Measurements from ENCODE around the gene CFLAR. TPM values are rescaled to one million over a fixed set of nuclear protein-coding genes. Genes with fewer than 3 reads are reported as not detected.

CFLAR gene
- total and polyA plus RNA-seq, 2 of the 13 experiments (the other 11 are each of a cell fraction or from before 2014, with no cell fraction given), result 43.8 to 92.1 TPM

GRCh38 chr2:201157694-201158093 lies 41.7 kb downstream of the CFLAR start (continued):
- TF ChIP-seq ZNF790 (CRISPR knock-in tag; IDR thresholded peaks at IDR 0.05; ENCODE audit: borderline replicate concordance), result no peak
- no peak for TF ChIP-seq ZNF10 (CRISPR knock-in tag; IDR thresholded peaks at IDR 0.05; ENCODE audit: borderline replicate concordance, low read depth)
- TF ChIP-seq, protein P1, sequence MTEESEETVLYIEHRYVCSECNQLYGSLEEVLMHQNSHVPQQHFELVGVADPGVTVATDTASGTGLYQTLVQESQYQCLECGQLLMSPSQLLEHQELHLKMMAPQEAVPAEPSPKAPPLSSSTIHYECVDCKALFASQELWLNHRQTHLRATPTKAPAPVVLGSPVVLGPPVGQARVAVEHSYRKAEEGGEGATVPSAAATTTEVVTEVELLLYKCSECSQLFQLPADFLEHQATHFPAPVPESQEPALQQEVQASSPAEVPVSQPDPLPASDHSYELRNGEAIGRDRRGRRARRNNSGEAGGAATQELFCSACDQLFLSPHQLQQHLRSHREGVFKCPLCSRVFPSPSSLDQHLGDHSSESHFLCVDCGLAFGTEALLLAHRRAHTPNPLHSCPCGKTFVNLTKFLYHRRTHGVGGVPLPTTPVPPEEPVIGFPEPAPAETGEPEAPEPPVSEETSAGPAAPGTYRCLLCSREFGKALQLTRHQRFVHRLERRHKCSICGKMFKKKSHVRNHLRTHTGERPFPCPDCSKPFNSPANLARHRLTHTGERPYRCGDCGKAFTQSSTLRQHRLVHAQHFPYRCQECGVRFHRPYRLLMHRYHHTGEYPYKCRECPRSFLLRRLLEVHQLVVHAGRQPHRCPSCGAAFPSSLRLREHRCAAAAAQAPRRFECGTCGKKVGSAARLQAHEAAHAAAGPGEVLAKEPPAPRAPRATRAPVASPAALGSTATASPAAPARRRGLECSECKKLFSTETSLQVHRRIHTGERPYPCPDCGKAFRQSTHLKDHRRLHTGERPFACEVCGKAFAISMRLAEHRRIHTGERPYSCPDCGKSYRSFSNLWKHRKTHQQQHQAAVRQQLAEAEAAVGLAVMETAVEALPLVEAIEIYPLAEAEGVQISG (CRISPR knock-in tag; IDR thresholded peaks at IDR 0.05), result no peak
- TF ChIP-seq TBX2 (CRISPR knock-in tag; IDR thresholded peaks at IDR 0.05; ENCODE audit: borderline replicate concordance), result no peak
- no peak for TF ChIP-seq EP300 (IDR thresholded peaks at IDR 0.05; ENCODE audit: low read depth in 2 of 2, low read length in 2 of 2)
- TF ChIP-seq EP300 (CRISPR knock-in tag; IDR thresholded peaks at IDR 0.05; ENCODE audit: borderline replicate concordance), result no peak

DNA sequence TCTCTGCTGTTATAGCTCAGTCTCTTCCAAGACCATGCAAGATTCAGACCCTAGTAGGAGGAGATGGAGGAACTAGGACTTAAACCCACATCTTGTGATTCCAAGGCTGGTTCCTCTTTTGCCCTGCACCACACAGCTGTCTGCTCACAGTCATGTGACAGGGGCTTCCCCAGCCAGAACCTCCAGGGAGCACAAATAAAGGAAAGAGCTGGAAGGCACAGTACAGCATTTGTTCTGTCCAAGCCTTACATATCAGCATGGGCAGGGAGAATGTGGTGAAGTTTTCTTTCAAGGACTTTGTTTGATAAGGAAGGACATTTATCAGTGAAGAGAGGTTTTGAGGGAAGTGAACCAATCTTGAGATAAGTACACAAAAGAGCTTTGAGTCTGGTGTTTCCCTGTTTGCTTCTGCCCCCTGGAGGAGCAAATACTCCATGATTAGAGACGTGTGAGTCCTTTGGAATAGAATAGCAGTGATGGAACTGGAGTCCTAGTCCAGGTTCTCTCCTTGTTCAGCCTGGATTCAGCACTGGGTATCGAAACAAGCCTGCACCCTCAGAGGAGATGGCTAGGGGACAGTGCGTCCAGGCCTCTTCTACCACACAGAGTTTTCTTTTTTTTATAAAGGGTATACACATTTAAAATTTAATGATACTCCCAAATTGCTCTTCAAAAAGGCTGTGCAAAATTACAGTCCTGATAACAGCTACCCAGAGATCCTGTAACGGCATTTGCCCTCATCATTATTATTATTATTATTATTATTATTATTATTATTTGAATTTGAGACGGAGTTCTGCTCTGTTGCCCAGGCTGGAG lies 42.4 kb downstream of the CFLAR start:
- WGBS (ENCODE audit: low lambda C conversion rate), result 50% methylated on average over 5 of the region's 5 CpGs
- ATAC-seq (peak; percentile 95), FAIRE-seq (peak; percentile 94), DNase-seq (ENCODE audit: low spot score) (peak; percentile 91)
- Histone ChIP-seq H3K36me3 (replicated peaks in 1 of 2; ENCODE audit: control insufficient read depth in 1 of 2, insufficient read depth in 2 of 2, low read length in 2 of 2) (peaks cover 26 to 67% of the 10 kb centered on the region in 2 experiments), H3K4me3 (replicated peaks in 1 of 3; ENCODE audit: insufficient read depth in 1 of 3, low read depth in 2 of 3, low read length in 3 of 3) (no peak overlapping the region), H3K79me2 (ENCODE audit: insufficient read depth, low read length) (no peaks in the 10 kb centered on the region), H4K20me1 (ENCODE audit: insufficient read depth, low read length) (no peaks in the 10 kb centered on the region), H3K27ac (ENCODE audit: extremely low read length, insufficient read depth, low read length) (peak overlapping the region; percentile 17), H3K4me2 (ENCODE audit: low read depth, low read length) (0 out of 2 replicates have a peak overlapping the region, but pooled peaks have one; percentile 3), H2AFZ (ENCODE audit: low read length) (no peak overlapping the region), H3K9me3 (ENCODE audit: low read length) (no peaks in the 10 kb centered on the region), H3K27me3 (ENCODE audit: control insufficient read depth in 1 of 2, insufficient read depth in 2 of 2, low read length in 2 of 2) (no peaks in the 10 kb centered on the region), H3K4me1 (ENCODE audit: insufficient read depth, low read length) (peaks cover 10% of the 10 kb centered on the region), H3K9ac (ENCODE audit: insufficient read depth, low read depth, low read length) (no peak overlapping the region)
- in situ Hi-C loops (cut with HindIII; ENCODE audit: extremely low pct_ligation_motif_present, low pct_unique_long_range_greater_than_20kb) (no loop called here), intact Hi-C loops (cut with micrococcal nuclease; ENCODE audit: unreplicated experiment) (loop anchor here (1.0 to 2.0 kb wide), 6 partner anchors 9 to 257 kb away; partner anchors contain the start of gene HYCC2)
- ChIA-PET CTCF (ENCODE audit: low intra/inter-chr PET ratio, low total read pairs) (interaction anchor here (0.9 to 2.5 kb wide), 7 partner anchors 19 to 257 kb away, joined by 3 to 9 read pairs (median 4); partner anchors contain the start of genes HYCC2 and NDUFB3), POLR2A (interaction anchor here (0.9 to 2.3 kb wide), 11 partner anchors 10 to 269 kb away, joined by 3 to 53 read pairs (median 9); partner anchors contain the start of genes CASP10, CFLAR, NIF3L1 and ORC2)
- BruUV-seq (replicated peaks), result no TSS peak
- TF ChIP-seq, protein P2, sequence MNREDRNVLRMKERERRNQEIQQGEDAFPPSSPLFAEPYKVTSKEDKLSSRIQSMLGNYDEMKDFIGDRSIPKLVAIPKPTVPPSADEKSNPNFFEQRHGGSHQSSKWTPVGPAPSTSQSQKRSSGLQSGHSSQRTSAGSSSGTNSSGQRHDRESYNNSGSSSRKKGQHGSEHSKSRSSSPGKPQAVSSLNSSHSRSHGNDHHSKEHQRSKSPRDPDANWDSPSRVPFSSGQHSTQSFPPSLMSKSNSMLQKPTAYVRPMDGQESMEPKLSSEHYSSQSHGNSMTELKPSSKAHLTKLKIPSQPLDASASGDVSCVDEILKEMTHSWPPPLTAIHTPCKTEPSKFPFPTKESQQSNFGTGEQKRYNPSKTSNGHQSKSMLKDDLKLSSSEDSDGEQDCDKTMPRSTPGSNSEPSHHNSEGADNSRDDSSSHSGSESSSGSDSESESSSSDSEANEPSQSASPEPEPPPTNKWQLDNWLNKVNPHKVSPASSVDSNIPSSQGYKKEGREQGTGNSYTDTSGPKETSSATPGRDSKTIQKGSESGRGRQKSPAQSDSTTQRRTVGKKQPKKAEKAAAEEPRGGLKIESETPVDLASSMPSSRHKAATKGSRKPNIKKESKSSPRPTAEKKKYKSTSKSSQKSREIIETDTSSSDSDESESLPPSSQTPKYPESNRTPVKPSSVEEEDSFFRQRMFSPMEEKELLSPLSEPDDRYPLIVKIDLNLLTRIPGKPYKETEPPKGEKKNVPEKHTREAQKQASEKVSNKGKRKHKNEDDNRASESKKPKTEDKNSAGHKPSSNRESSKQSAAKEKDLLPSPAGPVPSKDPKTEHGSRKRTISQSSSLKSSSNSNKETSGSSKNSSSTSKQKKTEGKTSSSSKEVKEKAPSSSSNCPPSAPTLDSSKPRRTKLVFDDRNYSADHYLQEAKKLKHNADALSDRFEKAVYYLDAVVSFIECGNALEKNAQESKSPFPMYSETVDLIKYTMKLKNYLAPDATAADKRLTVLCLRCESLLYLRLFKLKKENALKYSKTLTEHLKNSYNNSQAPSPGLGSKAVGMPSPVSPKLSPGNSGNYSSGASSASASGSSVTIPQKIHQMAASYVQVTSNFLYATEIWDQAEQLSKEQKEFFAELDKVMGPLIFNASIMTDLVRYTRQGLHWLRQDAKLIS (CRISPR knock-in tag; IDR thresholded peaks at IDR 0.05), result no peak
- TF ChIP-seq KDM2A (CRISPR knock-in tag; IDR thresholded peaks at IDR 0.05; ENCODE audit: borderline replicate concordance, low read depth), result peak; percentile 27; the same call in 1 of the 2 replicates
- peak; percentile 50; the same call in 1 of the 2 replicates for TF ChIP-seq RAD51 (IDR thresholded peaks at IDR 0.05; ENCODE audit: borderline replicate concordance)
- no peak for TF ChIP-seq HDAC1 (CRISPR knock-in tag; IDR thresholded peaks at IDR 0.05)
- peak; percentile 37 for TF ChIP-seq ZNF781 (CRISPR knock-in tag; IDR thresholded peaks at IDR 0.05; ENCODE audit: borderline replicate concordance, not compliant biosample characterization)
- TF ChIP-seq ZNF737 (CRISPR knock-in tag; IDR thresholded peaks at IDR 0.05; ENCODE audit: borderline replicate concordance), result no peak
- TF ChIP-seq SMAD3 (CRISPR knock-in tag; IDR thresholded peaks at IDR 0.05), result peak; percentile 63; the same call in 1 of the 2 replicates
- TF ChIP-seq ZMYM4 (CRISPR knock-in tag; IDR thresholded peaks at IDR 0.05), result peak; percentile 57; the same call in 1 of the 2 replicates
- no peak for TF ChIP-seq ZNF850 (CRISPR knock-in tag; conservative IDR thresholded peaks at IDR 0.05)
